Kidney epithelial cell (primary cell): ENCODE data around the gene FHOD1. TPM values are rescaled to one million over a fixed set of nuclear protein-coding genes. Genes with fewer than 3 reads are reported as not detected.

ENCODE experiments used
- DNase-seq: peaks from one replicate; pipeline ENCODE4 v3.0.0-alpha.2; 2010; ENCODE audit warnings: low read depth
- H3K27me3 ChIP-seq: 2 replicates; pipeline ENCODE4 v1.6.0; 2011; ENCODE audit warnings: low read length; ENCODE audit not compliant: control insufficient read depth, insufficient read depth
- H3K36me3 ChIP-seq: 2 replicates; pipeline ENCODE4 v1.5.1; 2011; ENCODE audit warnings: low read length; ENCODE audit not compliant: control insufficient read depth, insufficient read depth
- H3K4me3 ChIP-seq: 2 replicates; pipeline ENCODE4 v1.5.1; 2011; ENCODE audit warnings: low read depth, mild to moderate bottlenecking, control low read depth, low read length
- total RNA-seq: library from RNA; depleted of rRNA; stranded (reverse); fragments of >200 nt; gene quantifications from 2 replicates; pipeline ENCODE4 v1.2.3, GENCODE V29; 2015
- TF ChIP-seq, protein P1 (sequence below): IDR thresholded peaks from 2 replicates; pipeline ENCODE4 v1.5.1; 2011; ENCODE audit warnings: mild to moderate bottlenecking, moderate library complexity, low read length, control low read depth, inconsistent platforms; ENCODE audit not compliant: insufficient read depth, poor library complexity, severe bottlenecking

FHOD1 gene
- total RNA-seq, 1 donor from 2014 or later: 3.8 TPM

DNA sequence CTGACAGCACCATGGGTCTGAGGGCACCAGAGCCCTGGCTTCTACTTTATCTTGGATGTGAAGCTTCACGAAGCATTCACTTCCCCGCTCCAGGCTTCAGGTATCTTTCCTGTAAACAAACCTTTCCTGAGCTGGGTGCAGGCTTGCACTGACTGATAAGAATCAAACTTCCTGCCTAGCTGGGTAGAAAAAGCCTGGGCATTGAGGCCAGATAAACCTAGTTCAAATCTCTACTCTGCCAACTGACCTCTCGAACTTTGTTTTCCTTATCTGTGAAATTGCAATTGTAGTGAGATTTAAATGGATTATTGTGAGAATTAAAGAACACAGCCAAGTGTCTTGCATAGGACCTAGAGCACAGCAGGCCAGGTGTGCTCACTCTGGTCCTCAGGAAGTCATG lies 23.3 kb downstream of the FHOD1 start:
- TF ChIP-seq, protein P1, sequence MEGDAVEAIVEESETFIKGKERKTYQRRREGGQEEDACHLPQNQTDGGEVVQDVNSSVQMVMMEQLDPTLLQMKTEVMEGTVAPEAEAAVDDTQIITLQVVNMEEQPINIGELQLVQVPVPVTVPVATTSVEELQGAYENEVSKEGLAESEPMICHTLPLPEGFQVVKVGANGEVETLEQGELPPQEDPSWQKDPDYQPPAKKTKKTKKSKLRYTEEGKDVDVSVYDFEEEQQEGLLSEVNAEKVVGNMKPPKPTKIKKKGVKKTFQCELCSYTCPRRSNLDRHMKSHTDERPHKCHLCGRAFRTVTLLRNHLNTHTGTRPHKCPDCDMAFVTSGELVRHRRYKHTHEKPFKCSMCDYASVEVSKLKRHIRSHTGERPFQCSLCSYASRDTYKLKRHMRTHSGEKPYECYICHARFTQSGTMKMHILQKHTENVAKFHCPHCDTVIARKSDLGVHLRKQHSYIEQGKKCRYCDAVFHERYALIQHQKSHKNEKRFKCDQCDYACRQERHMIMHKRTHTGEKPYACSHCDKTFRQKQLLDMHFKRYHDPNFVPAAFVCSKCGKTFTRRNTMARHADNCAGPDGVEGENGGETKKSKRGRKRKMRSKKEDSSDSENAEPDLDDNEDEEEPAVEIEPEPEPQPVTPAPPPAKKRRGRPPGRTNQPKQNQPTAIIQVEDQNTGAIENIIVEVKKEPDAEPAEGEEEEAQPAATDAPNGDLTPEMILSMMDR: no peak
- Histone ChIP-seq H3K4me3 (no peak overlapping the region), H3K36me3 (no peaks in the 10 kb centered on the region), H3K27me3 (no peaks in the 10 kb centered on the region)
- no peak for DNase-seq

- TF ChIP-seq, protein P1: no peak
- Histone ChIP-seq H3K36me3 (no peaks in the 10 kb centered on the region), H3K4me3 (no peak overlapping the region), H3K27me3 (no peaks in the 10 kb centered on the region)
- no peak for DNase-seq
Observed at GRCh38 chr16:67216612-67217490, 30.4 kb downstream of the FHOD1 start.

- Histone ChIP-seq H3K36me3 (no peaks in the 10 kb centered on the region), H3K4me3 (no peak overlapping the region), H3K27me3 (no peaks in the 10 kb centered on the region)
- TF ChIP-seq, protein P1: no peak
- no peak for DNase-seq
Observed at GRCh38 chr16:67215706-67216105, 31.6 kb downstream of the FHOD1 start.

- H3K27me3 ChIP-seq: no peaks in the 10 kb centered on the region
- TF ChIP-seq, protein P1: no peak
- H3K4me3 ChIP-seq: no peak overlapping the region
- DNase-seq: no peak
- H3K36me3 ChIP-seq: no peaks in the 10 kb centered on the region
Observed at GRCh38 chr16:67213197-67214019, 33.9 kb downstream of the FHOD1 start.

DNA sequence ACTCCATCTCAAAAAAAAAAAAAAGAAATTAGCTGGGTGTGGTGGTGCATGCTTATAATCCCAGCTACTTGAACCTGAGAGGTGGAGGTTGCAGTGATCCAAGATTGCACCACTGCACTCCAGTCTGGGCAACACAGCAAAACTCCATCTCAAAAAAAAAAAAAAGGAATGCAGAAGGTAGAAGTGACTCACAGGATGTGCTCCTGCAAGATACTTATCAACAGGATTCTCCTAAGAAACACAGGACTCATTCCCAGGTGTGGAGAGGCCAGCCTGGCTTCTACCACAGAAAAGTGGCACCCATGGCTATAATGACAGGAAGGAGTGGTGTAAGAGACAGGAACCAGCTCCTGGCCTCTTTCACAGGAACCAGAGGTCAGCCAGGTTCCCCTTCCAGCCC lies 34.5 kb downstream of the FHOD1 start:
- Histone ChIP-seq H3K27me3 (no peaks in the 10 kb centered on the region), H3K36me3 (no peaks in the 10 kb centered on the region), H3K4me3 (no peak overlapping the region)
- TF ChIP-seq, protein P1: no peak
- no peak for DNase-seq
